ENCODE data around the gene RRAGD. TPM values are rescaled to one million over a fixed set of nuclear protein-coding genes. Genes with fewer than 3 reads are reported as not detected.

Gene RRAGD
- total RNA-seq, 1 donor from 2014 or later = 3.8 TPM

- no peaks in the 10 kb centered on the region for H3K9me3 Mint-ChIP-seq (ENCODE audit: unreplicated experiment)
- H3K4me2 ChIP-seq (ENCODE audit: low read length) = no peak overlapping the region
- H3K4me3 Mint-ChIP-seq (ENCODE audit: unreplicated experiment) = no peak overlapping the region
- no peaks in the 10 kb centered on the region for H3K9me3 ChIP-seq (ENCODE audit: insufficient read depth, low read depth, low read length)
- peaks cover 2% of the 10 kb centered on the region for H3K4me1 Mint-ChIP-seq (ENCODE audit: low read depth, unreplicated experiment)
- no peak overlapping the region for H3K27ac ChIP-seq (ENCODE audit: low read depth, low read length)
- H4K20me1 ChIP-seq (ENCODE audit: insufficient read depth, low read length) = no peaks in the 10 kb centered on the region
- no peaks in the 10 kb centered on the region for H3K36me3 ChIP-seq (ENCODE audit: insufficient read depth, low read length)
- no peak overlapping the region for H3K27ac Mint-ChIP-seq (ENCODE audit: unreplicated experiment)
- H3K36me3 Mint-ChIP-seq (ENCODE audit: low read depth, unreplicated experiment) = no peaks in the 10 kb centered on the region
- H3K79me2 ChIP-seq (ENCODE audit: insufficient read depth, low read length) = no peaks in the 10 kb centered on the region
- H3K27me3 Mint-ChIP-seq (ENCODE audit: low read depth, unreplicated experiment) = peaks cover 22% of the 10 kb centered on the region
- H3K27me3 ChIP-seq (ENCODE audit: insufficient read depth, low read length) = peaks cover 16% of the 10 kb centered on the region
- DNase-seq (ENCODE audit: low read depth) (no peak), FAIRE-seq (no peak)
- peaks cover 4% of the 10 kb centered on the region for H3K4me1 ChIP-seq (ENCODE audit: insufficient read depth, low read length)
- no peak overlapping the region for H2AFZ ChIP-seq (ENCODE audit: low read depth, low read length)
- H3K9ac ChIP-seq (ENCODE audit: low read length) = no peak overlapping the region
- TF ChIP-seq EZH2 (IDR thresholded peaks at IDR 0.05; ENCODE audit: insufficient read depth, low read length) = no peak
- TF ChIP-seq CTCF (IDR thresholded peaks at IDR 0.05; ENCODE audit: insufficient read depth, low read depth, low read length) = no peak
- no peak overlapping the region for H3K4me3 ChIP-seq (ENCODE audit: insufficient read depth, low read depth, low read length)
These were observed 5.9 kb downstream of the RRAGD start for GRCh38 chr6:89406141-89406540.

DNA sequence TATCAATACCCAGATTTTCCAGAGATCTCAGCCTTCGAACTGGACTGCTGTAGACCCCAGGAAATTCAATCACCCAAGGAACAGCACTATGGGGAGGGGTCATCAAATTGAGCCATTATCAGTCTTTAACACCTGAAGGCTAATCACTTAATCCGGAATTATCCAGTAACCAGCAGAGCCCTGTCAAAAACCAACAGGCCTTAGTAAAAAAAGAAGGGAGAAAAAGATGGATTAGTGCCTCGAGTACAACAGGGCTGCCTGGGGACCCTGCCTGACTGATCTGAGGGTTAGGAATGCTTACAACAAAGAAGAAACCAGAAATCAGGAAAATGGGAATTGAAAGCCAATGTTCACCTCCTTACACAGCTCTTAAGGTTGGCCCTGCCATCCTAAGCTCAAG lies 7.6 kb downstream of the RRAGD start:
- FAIRE-seq = no peak
- Mint-ChIP-seq H3K4me3 (ENCODE audit: unreplicated experiment) (no peak overlapping the region), H3K36me3 (ENCODE audit: low read depth, unreplicated experiment) (no peaks in the 10 kb centered on the region), H3K9me3 (ENCODE audit: unreplicated experiment) (no peaks in the 10 kb centered on the region), H3K4me1 (ENCODE audit: low read depth, unreplicated experiment) (peaks cover 3% of the 10 kb centered on the region), H3K27me3 (ENCODE audit: low read depth, unreplicated experiment) (peaks cover 20% of the 10 kb centered on the region), H3K27ac (ENCODE audit: unreplicated experiment) (no peak overlapping the region)
- no peak overlapping the region for H3K4me2 ChIP-seq (ENCODE audit: low read length)
- no peak overlapping the region for H3K4me3 ChIP-seq (ENCODE audit: insufficient read depth, low read depth, low read length)
- DNase-seq (ENCODE audit: low read depth) = no peak
- no peak overlapping the region for H2AFZ ChIP-seq (ENCODE audit: low read depth, low read length)
- H3K79me2 ChIP-seq (ENCODE audit: insufficient read depth, low read length) = no peaks in the 10 kb centered on the region
- H3K4me1 ChIP-seq (ENCODE audit: insufficient read depth, low read length) = no peaks in the 10 kb centered on the region
- H4K20me1 ChIP-seq (ENCODE audit: insufficient read depth, low read length) = no peaks in the 10 kb centered on the region
- no peaks in the 10 kb centered on the region for H3K9me3 ChIP-seq (ENCODE audit: insufficient read depth, low read depth, low read length)
- TF ChIP-seq CTCF (IDR thresholded peaks at IDR 0.05; ENCODE audit: insufficient read depth, low read depth, low read length) = no peak
- no peak for TF ChIP-seq EZH2 (IDR thresholded peaks at IDR 0.05; ENCODE audit: insufficient read depth, low read length)
- peaks cover 9% of the 10 kb centered on the region for H3K27me3 ChIP-seq (ENCODE audit: insufficient read depth, low read length)
- no peaks in the 10 kb centered on the region for H3K36me3 ChIP-seq (ENCODE audit: insufficient read depth, low read length)
- H3K27ac ChIP-seq (ENCODE audit: low read depth, low read length) = no peak overlapping the region
- no peak overlapping the region for H3K9ac ChIP-seq (ENCODE audit: low read length)

GRCh38 chr6:89402776-89403175 lies 9.3 kb downstream of the RRAGD start:
- DNase-seq (ENCODE audit: low read depth) = no peak

More at GRCh38 chr6:89402776-89403175, 9.3 kb downstream of the RRAGD start:
- H3K27ac Mint-ChIP-seq (ENCODE audit: unreplicated experiment) = no peak overlapping the region
- Histone ChIP-seq H4K20me1 (ENCODE audit: insufficient read depth, low read length) (no peaks in the 10 kb centered on the region), H3K9me3 (ENCODE audit: insufficient read depth, low read depth, low read length) (no peaks in the 10 kb centered on the region), H3K27me3 (ENCODE audit: insufficient read depth, low read length) (peaks cover 5% of the 10 kb centered on the region), H3K4me1 (ENCODE audit: insufficient read depth, low read length) (no peaks in the 10 kb centered on the region), H3K27ac (ENCODE audit: low read depth, low read length) (no peak overlapping the region), H3K36me3 (ENCODE audit: insufficient read depth, low read length) (no peaks in the 10 kb centered on the region), H3K4me3 (ENCODE audit: insufficient read depth, low read depth, low read length) (no peak overlapping the region), H3K9ac (ENCODE audit: low read length) (no peak overlapping the region), H3K4me2 (ENCODE audit: low read length) (no peak overlapping the region), H3K79me2 (ENCODE audit: insufficient read depth, low read length) (no peaks in the 10 kb centered on the region), H2AFZ (ENCODE audit: low read depth, low read length) (no peak overlapping the region)
- no peak for FAIRE-seq
- H3K4me3 Mint-ChIP-seq (ENCODE audit: unreplicated experiment) = no peak overlapping the region
- TF ChIP-seq EZH2 (IDR thresholded peaks at IDR 0.05; ENCODE audit: insufficient read depth, low read length) = no peak
- TF ChIP-seq CTCF (IDR thresholded peaks at IDR 0.05; ENCODE audit: insufficient read depth, low read depth, low read length) = no peak
- H3K9me3 Mint-ChIP-seq (ENCODE audit: unreplicated experiment) = no peaks in the 10 kb centered on the region
- H3K27me3 Mint-ChIP-seq (ENCODE audit: low read depth, unreplicated experiment) = peaks cover 16% of the 10 kb centered on the region
- no peaks in the 10 kb centered on the region for H3K36me3 Mint-ChIP-seq (ENCODE audit: low read depth, unreplicated experiment)
- H3K4me1 Mint-ChIP-seq (ENCODE audit: low read depth, unreplicated experiment) = peaks cover 3% of the 10 kb centered on the region

All from astrocyte (in vitro differentiated cells and primary cell).